Osteocyte (in vitro differentiated cells): Measurements from ENCODE around the gene MICOS13. TPM values are rescaled to one million over a fixed set of nuclear protein-coding genes. Genes with fewer than 3 reads are reported as not detected.

ENCODE experiments used
- DNase-seq: peaks from one replicate; pipeline ENCODE4 v3.0.0; 2021; ENCODE audit warnings: mixed read lengths; ENCODE audit not compliant: unreplicated experiment; ENCODE audit errors: extremely low spot score
- H3K27ac Mint-ChIP-seq: one replicate; pipeline ENCODE4 v1.8.0; 2021; ENCODE audit warnings: mild to moderate bottlenecking, mixed read lengths; ENCODE audit not compliant: unreplicated experiment
- H3K27me3 Mint-ChIP-seq: one replicate; pipeline ENCODE4 v1.8.0; 2021; ENCODE audit warnings: mixed read lengths; ENCODE audit not compliant: unreplicated experiment
- H3K36me3 Mint-ChIP-seq: one replicate; pipeline ENCODE4 v1.8.0; 2021; ENCODE audit warnings: mixed read lengths; ENCODE audit not compliant: unreplicated experiment
- H3K4me1 Mint-ChIP-seq: one replicate; pipeline ENCODE4 v1.8.0; 2021; ENCODE audit warnings: mixed read lengths; ENCODE audit not compliant: unreplicated experiment
- H3K4me3 Mint-ChIP-seq: one replicate; pipeline ENCODE4 v1.8.0; 2021; ENCODE audit warnings: mild to moderate bottlenecking, moderate library complexity, mixed read lengths; ENCODE audit not compliant: unreplicated experiment
- H3K9me3 Mint-ChIP-seq: one replicate; pipeline ENCODE4 v1.8.0; 2021; ENCODE audit warnings: mixed read lengths; ENCODE audit not compliant: unreplicated experiment
- CTCF ChIP-seq: fragments of 200-600 bp; sonication (generic); IDR thresholded peaks from 2 replicates; pipeline ENCODE4 v1.5.0; 2021; ENCODE audit warnings: antibody characterized with exemption, mild to moderate bottlenecking, moderate library complexity
- total RNA-seq: library from RNA; stranded (reverse); gene quantifications from 2 replicates; pipeline ENCODE4 v1.2.1, GENCODE V29; 2021

Gene MICOS13
- total RNA-seq, 1 donor from 2014 or later = 60.7 TPM

DNA sequence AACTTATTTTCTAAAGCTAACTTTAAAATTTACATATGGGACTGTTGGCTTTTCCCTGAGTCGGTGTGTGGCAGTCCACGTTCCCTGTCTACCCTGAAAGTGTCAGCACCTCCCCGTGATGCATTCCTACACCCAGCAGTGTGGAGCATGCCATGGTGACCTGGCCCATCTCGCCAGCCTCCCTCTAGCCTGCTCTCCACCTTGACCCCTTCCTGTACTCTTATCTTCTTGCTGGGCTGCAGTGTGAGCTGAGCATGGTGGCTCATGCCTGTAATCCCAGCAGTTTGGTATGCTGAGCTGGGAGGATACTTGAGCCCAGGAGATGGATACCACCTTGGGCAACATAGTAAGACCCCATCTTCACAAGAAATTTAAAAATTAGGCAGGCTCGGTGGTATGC lies 25.4 kb downstream of the MICOS13 start:
- H3K4me3 Mint-ChIP-seq = no peak overlapping the region
- no peaks in the 10 kb centered on the region for H3K4me1 Mint-ChIP-seq
- H3K9me3 Mint-ChIP-seq = no peaks in the 10 kb centered on the region
- no peak for TF ChIP-seq CTCF
- H3K27ac Mint-ChIP-seq = no peak overlapping the region
- H3K36me3 Mint-ChIP-seq = peaks cover 46% of the 10 kb centered on the region
- H3K27me3 Mint-ChIP-seq = no peaks in the 10 kb centered on the region
- no peak for DNase-seq

- no peak overlapping the region for H3K4me3 Mint-ChIP-seq
- DNase-seq = no peak
- H3K27me3 Mint-ChIP-seq = no peaks in the 10 kb centered on the region
- H3K4me1 Mint-ChIP-seq = no peaks in the 10 kb centered on the region
- no peak for TF ChIP-seq CTCF
- H3K36me3 Mint-ChIP-seq = peaks cover 53% of the 10 kb centered on the region
- no peak overlapping the region for H3K27ac Mint-ChIP-seq
- no peaks in the 10 kb centered on the region for H3K9me3 Mint-ChIP-seq
These were observed 28.1 kb downstream of the MICOS13 start for GRCh38 chr19:5652261-5652660.

DNA sequence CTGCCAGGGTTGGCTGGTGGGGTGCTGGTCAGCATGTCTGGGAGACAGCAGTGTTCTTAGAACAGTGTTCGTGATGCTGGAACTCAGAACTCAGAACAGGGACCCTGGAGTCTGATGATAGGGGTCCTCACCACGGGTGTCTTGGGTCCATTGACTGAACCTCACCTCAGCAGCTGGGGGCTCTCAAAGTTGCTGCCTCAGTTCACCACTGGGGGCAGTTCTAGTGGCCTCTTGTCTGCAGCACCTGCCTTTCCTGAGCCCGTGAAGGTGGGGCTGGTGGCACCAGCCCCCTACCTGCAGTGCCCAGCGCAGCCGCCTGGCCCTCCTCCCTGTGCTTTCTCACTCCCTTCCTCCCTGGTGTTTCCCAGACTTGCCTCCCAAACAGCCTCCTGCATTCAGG lies 29.0 kb downstream of the MICOS13 start:
- Mint-ChIP-seq H3K4me3 (no peak overlapping the region), H3K27me3 (no peaks in the 10 kb centered on the region), H3K4me1 (no peaks in the 10 kb centered on the region), H3K36me3 (peaks cover 56% of the 10 kb centered on the region), H3K9me3 (no peaks in the 10 kb centered on the region), H3K27ac (no peak overlapping the region)
- no peak for DNase-seq
- no peak for TF ChIP-seq CTCF

GRCh38 chr19:5648464-5648863 lies 31.9 kb downstream of the MICOS13 start:
- no peak for TF ChIP-seq CTCF
- Mint-ChIP-seq H3K4me1 (no peaks in the 10 kb centered on the region), H3K4me3 (no peak overlapping the region), H3K27ac (no peak overlapping the region), H3K36me3 (peaks cover 65% of the 10 kb centered on the region), H3K27me3 (no peaks in the 10 kb centered on the region), H3K9me3 (no peaks in the 10 kb centered on the region)
- DNase-seq = no peak

DNA sequence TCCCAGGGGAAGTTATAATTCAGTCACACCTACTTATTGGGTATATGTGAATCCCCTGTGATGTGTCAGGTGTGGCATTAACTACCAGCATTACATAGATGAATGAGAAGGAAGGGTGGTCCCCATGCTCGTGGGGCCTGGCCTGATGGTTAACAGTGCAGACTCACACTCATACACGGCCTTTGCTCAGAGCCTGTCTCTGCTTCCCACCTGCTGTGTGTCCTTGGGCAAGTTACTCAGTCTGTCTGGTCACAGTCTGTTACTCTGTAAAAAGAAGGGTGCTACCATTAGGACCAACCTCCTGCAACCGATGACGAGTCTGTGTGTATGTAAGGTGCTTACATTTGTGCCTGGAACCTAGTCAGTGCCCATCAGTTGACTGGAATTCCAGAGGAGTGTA lies 33.6 kb downstream of the MICOS13 start:
- Mint-ChIP-seq H3K4me1 (no peaks in the 10 kb centered on the region), H3K36me3 (peaks cover 56% of the 10 kb centered on the region), H3K9me3 (no peaks in the 10 kb centered on the region), H3K27me3 (no peaks in the 10 kb centered on the region), H3K27ac (no peak overlapping the region), H3K4me3 (no peak overlapping the region)
- TF ChIP-seq CTCF = no peak
- DNase-seq = no peak
